Loucy (cell line): ENCODE data around the gene CENPL.

Source experiments
- EZH2phosphoT487 ChIP-seq: fragments of 200-600 bp; IDR thresholded peaks from 2 replicates; pipeline ENCODE4 v1.6.1; 2018; ENCODE audit warnings: antibody characterized with exemption, mild to moderate bottlenecking, moderate library complexity, borderline replicate concordance
- TF ChIP-seq, protein P1 (sequence below): fragments of 200-600 bp; sonication (generic); conservative IDR thresholded peaks from 2 replicates; pipeline ENCODE4 v1.5.1; 2014; ENCODE audit warnings: mild to moderate bottlenecking, antibody characterized with exemption, low read length

DNA sequence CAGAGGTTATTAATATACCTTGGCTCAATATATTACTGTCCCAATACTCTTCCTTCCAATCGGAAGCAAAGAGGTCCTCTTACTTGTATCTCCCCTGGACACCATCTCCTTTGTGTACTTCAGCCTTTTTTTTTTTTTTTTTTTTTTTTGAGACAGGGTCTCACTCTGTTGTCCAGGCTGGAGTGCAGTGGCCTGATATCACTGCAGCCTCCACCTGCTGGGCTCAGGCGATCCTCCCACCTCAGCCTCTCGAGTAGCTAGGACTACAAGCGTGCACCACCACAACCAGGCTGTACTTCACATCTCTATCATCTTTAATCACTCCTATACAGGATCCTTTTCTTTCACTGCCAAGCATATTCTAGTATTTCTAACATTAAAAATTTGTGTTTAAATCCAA lies 3.0 kb downstream of the CENPL start:
- TF ChIP-seq EZH2phosphoT487 = no peak
- TF ChIP-seq, protein P1, sequence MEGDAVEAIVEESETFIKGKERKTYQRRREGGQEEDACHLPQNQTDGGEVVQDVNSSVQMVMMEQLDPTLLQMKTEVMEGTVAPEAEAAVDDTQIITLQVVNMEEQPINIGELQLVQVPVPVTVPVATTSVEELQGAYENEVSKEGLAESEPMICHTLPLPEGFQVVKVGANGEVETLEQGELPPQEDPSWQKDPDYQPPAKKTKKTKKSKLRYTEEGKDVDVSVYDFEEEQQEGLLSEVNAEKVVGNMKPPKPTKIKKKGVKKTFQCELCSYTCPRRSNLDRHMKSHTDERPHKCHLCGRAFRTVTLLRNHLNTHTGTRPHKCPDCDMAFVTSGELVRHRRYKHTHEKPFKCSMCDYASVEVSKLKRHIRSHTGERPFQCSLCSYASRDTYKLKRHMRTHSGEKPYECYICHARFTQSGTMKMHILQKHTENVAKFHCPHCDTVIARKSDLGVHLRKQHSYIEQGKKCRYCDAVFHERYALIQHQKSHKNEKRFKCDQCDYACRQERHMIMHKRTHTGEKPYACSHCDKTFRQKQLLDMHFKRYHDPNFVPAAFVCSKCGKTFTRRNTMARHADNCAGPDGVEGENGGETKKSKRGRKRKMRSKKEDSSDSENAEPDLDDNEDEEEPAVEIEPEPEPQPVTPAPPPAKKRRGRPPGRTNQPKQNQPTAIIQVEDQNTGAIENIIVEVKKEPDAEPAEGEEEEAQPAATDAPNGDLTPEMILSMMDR = no peak
